Measurements from ENCODE around the gene TKTL1.

DNA sequence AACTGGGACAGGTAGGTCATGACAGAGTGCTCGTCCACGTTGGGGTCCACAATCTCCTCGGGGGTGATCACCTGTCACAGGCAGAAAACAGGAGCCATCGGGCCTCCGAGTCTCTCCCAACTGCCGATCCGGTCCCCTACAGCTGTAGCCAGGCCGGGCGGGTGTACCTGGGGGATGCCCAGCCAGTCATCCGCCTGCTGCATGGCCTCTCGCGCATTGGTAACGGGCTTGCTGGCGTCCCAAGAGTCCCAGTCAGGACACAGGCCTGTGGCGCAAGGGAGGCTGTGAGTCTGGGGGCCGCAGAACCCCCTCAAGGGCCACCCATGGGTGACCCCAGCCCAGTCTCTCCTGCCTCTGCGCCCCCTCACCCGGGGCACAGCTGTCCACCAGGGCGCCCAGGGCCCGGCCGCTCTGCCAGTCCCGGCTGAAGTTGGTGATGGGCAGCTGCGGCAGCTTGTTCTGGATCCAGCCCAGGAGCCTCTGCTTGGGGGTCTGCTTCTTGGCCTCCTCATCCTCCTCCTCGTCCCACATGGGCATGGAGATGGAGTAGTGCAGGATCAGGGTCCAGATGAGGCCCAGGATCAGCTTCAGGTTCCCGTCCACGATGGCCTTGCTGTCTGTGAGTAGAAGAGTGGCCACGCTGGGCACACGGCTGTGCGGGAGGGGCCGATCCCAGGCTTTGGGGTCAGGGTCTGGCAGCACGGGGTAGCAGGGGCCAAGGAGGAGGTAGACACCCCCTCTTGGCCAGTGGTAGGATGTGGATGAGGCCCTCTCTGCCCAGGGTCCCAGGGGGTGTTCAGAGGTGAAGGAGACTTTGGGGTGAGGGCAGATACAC is 72.1 kb downstream of the TKTL1 start:
- TF ChIP-seq, protein P1, sequence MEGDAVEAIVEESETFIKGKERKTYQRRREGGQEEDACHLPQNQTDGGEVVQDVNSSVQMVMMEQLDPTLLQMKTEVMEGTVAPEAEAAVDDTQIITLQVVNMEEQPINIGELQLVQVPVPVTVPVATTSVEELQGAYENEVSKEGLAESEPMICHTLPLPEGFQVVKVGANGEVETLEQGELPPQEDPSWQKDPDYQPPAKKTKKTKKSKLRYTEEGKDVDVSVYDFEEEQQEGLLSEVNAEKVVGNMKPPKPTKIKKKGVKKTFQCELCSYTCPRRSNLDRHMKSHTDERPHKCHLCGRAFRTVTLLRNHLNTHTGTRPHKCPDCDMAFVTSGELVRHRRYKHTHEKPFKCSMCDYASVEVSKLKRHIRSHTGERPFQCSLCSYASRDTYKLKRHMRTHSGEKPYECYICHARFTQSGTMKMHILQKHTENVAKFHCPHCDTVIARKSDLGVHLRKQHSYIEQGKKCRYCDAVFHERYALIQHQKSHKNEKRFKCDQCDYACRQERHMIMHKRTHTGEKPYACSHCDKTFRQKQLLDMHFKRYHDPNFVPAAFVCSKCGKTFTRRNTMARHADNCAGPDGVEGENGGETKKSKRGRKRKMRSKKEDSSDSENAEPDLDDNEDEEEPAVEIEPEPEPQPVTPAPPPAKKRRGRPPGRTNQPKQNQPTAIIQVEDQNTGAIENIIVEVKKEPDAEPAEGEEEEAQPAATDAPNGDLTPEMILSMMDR (IDR thresholded peaks at IDR 0.05; ENCODE audit: low read depth, low read length) = no peak
- TF ChIP-seq POLR2A (IDR thresholded peaks at IDR 0.05; ENCODE audit: extremely low read depth, insufficient read length) = no peak
